ENCODE data around the gene IL4R. TPM values are rescaled to one million over a fixed set of nuclear protein-coding genes. Genes with fewer than 3 reads are reported as not detected.

The IL4R gene
- total RNA-seq, 1 experiment from 2014 or later: 28.9 TPM

GRCh38 chr16:27265982-27266381 lies 47.8 kb upstream of the IL4R start:
- no peaks in the 10 kb centered on the region for H3K9me3 ChIP-seq (ENCODE audit: control insufficient read depth, insufficient read depth, low read depth, low read length)
- no peaks in the 10 kb centered on the region for H3K27me3 ChIP-seq (ENCODE audit: control insufficient read depth, insufficient read depth, low read length)
- peaks cover 4% of the 10 kb centered on the region; the same call in 1 of the 2 replicates for H3K4me1 ChIP-seq (ENCODE audit: control insufficient read depth, insufficient read depth, low read length)
- in situ Hi-C loops (cut with HindIII; ENCODE audit: low pct_unique_long_range_greater_than_20kb, low sequenced_read_pairs): no loop called here
- intact Hi-C loops (cut with micrococcal nuclease; ENCODE audit: unreplicated experiment): no loop called here
- DNase-seq (ENCODE audit: low read depth, low spot score) (no peak), ATAC-seq (no peak)
- no peak for TF ChIP-seq TCF7L2 (IDR thresholded peaks at IDR 0.05; ENCODE audit: low read depth, low read length)
- TF ChIP-seq, protein P1, sequence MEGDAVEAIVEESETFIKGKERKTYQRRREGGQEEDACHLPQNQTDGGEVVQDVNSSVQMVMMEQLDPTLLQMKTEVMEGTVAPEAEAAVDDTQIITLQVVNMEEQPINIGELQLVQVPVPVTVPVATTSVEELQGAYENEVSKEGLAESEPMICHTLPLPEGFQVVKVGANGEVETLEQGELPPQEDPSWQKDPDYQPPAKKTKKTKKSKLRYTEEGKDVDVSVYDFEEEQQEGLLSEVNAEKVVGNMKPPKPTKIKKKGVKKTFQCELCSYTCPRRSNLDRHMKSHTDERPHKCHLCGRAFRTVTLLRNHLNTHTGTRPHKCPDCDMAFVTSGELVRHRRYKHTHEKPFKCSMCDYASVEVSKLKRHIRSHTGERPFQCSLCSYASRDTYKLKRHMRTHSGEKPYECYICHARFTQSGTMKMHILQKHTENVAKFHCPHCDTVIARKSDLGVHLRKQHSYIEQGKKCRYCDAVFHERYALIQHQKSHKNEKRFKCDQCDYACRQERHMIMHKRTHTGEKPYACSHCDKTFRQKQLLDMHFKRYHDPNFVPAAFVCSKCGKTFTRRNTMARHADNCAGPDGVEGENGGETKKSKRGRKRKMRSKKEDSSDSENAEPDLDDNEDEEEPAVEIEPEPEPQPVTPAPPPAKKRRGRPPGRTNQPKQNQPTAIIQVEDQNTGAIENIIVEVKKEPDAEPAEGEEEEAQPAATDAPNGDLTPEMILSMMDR (IDR thresholded peaks at IDR 0.05): no peak
- no peak for TF ChIP-seq REST (IDR thresholded peaks at IDR 0.05; ENCODE audit: insufficient read depth in 1 of 2, low read depth in 2 of 2, low read length in 1 of 2)
- no peak for TF ChIP-seq POLR2AphosphoS5 (IDR thresholded peaks at IDR 0.05; ENCODE audit: low read depth, low read length)
- TF ChIP-seq SIN3A (IDR thresholded peaks at IDR 0.05; ENCODE audit: borderline replicate concordance, insufficient read depth, low read depth, low read length): no peak
- no peak overlapping the region for H3K27ac ChIP-seq (ENCODE audit: low read length)
- ChIA-PET CTCF (no interaction called here), POLR2A (no interaction called here)
- no peak overlapping the region for H3K4me3 ChIP-seq (ENCODE audit: low read depth in 2 of 2, low read length in 2 of 2)
- no peaks in the 10 kb centered on the region for H3K36me3 ChIP-seq (ENCODE audit: control insufficient read depth, insufficient read depth, low read length)
- BruUV-seq (replicated peaks): no TSS peak

GRCh38 chr16:27267037-27267677 lies 46.6 kb upstream of the IL4R start:
- ChIA-PET POLR2A (no interaction called here), CTCF (interaction anchor here (0.7 kb wide), 1 partner anchor 83 kb away, joined by 4 read pairs; no protein-coding TSS in a partner anchor)
- no TSS peak for BruUV-seq (replicated peaks)
- Histone ChIP-seq H3K4me3 (ENCODE audit: low read depth in 2 of 2, low read length in 2 of 2) (no peak overlapping the region), H3K4me1 (ENCODE audit: control insufficient read depth, insufficient read depth, low read length) (peaks cover 7% of the 10 kb centered on the region; the same call in 1 of the 2 replicates), H3K36me3 (ENCODE audit: control insufficient read depth, insufficient read depth, low read length) (no peaks in the 10 kb centered on the region), H3K9me3 (ENCODE audit: control insufficient read depth, insufficient read depth, low read depth, low read length) (no peaks in the 10 kb centered on the region), H3K27ac (ENCODE audit: low read length) (no peak overlapping the region; the same call in 1 of the 2 replicates), H3K27me3 (ENCODE audit: control insufficient read depth, insufficient read depth, low read length) (no peaks in the 10 kb centered on the region)
- in situ Hi-C loops (cut with HindIII; ENCODE audit: low pct_unique_long_range_greater_than_20kb, low sequenced_read_pairs) (no loop called here), intact Hi-C loops (cut with micrococcal nuclease; ENCODE audit: unreplicated experiment) (no loop called here)
- no peak for DNase-seq (ENCODE audit: low read depth, low spot score)
- TF ChIP-seq POLR2AphosphoS5 (IDR thresholded peaks at IDR 0.05; ENCODE audit: low read depth, low read length): no peak
- TF ChIP-seq, protein P1 (IDR thresholded peaks at IDR 0.05): no peak
- TF ChIP-seq REST (IDR thresholded peaks at IDR 0.05; ENCODE audit: insufficient read depth in 1 of 2, low read depth in 2 of 2, low read length in 1 of 2): no peak
- no peak for TF ChIP-seq TCF7L2 (IDR thresholded peaks at IDR 0.05; ENCODE audit: low read depth, low read length)
- no peak for ATAC-seq

Measured in Panc1 (cell line).